ENCODE data around the gene LSR. TPM values are rescaled to one million over a fixed set of nuclear protein-coding genes. Genes with fewer than 3 reads are reported as not detected.

Gene LSR
- total RNA-seq, 1 donor from 2014 or later, result 0.83 TPM

DNA sequence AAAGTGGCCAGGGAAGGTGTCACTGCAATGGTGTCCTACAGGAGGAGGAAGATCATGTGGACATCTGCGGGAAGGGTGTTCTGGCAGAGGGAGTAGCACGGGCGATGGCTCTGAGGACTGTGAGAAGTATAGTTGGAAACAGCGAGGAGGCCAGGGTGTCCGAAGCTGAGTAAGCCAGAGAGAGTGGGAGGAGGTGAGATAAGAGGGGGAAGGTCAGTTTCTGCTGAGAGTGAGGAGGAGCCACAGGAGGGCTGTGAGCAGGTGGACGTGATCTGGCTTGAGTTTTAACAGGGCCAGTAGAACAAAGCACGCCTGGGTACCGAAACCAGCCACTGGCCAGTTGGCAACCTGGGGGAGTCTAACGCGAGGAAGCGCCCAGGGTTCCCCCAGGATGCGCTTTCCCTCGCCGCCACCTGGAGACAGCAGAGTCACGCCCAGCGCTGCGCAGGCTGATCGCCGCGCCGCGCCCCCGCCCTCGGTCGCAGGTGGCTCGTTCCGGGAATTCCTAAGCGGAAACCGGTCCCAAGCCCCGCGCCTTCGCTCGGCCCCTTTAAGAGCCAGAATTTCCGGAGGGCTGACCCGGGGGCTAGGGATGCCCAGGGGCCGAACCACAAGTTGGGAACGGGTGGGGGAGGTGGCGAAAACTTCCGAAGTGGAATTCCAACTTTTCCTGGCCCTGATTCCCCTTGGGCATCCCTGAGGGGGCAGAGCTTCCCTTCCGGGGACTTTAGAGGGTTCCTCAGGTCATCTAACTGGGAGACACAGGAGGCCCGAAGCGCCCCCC, 1.1 kb upstream of the LSR start:
- no peak overlapping the region for H3K27ac Mint-ChIP-seq (ENCODE audit: unreplicated experiment)
- peaks cover 6% of the 10 kb centered on the region for H3K9me3 Mint-ChIP-seq (ENCODE audit: unreplicated experiment)
- H3K4me1 Mint-ChIP-seq (ENCODE audit: unreplicated experiment), result peaks cover 5% of the 10 kb centered on the region
- DNase-seq (ENCODE audit: extremely low spot score, unreplicated experiment), result peak; percentile 72
- H3K27me3 Mint-ChIP-seq (ENCODE audit: unreplicated experiment), result peaks cover 73% of the 10 kb centered on the region
- TF ChIP-seq, protein P1, sequence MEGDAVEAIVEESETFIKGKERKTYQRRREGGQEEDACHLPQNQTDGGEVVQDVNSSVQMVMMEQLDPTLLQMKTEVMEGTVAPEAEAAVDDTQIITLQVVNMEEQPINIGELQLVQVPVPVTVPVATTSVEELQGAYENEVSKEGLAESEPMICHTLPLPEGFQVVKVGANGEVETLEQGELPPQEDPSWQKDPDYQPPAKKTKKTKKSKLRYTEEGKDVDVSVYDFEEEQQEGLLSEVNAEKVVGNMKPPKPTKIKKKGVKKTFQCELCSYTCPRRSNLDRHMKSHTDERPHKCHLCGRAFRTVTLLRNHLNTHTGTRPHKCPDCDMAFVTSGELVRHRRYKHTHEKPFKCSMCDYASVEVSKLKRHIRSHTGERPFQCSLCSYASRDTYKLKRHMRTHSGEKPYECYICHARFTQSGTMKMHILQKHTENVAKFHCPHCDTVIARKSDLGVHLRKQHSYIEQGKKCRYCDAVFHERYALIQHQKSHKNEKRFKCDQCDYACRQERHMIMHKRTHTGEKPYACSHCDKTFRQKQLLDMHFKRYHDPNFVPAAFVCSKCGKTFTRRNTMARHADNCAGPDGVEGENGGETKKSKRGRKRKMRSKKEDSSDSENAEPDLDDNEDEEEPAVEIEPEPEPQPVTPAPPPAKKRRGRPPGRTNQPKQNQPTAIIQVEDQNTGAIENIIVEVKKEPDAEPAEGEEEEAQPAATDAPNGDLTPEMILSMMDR (IDR thresholded peaks at IDR 0.05), result no peak
- peak overlapping the region; percentile 53 for H3K4me3 Mint-ChIP-seq (ENCODE audit: unreplicated experiment)
- no peaks in the 10 kb centered on the region for H3K36me3 Mint-ChIP-seq (ENCODE audit: unreplicated experiment)

DNA sequence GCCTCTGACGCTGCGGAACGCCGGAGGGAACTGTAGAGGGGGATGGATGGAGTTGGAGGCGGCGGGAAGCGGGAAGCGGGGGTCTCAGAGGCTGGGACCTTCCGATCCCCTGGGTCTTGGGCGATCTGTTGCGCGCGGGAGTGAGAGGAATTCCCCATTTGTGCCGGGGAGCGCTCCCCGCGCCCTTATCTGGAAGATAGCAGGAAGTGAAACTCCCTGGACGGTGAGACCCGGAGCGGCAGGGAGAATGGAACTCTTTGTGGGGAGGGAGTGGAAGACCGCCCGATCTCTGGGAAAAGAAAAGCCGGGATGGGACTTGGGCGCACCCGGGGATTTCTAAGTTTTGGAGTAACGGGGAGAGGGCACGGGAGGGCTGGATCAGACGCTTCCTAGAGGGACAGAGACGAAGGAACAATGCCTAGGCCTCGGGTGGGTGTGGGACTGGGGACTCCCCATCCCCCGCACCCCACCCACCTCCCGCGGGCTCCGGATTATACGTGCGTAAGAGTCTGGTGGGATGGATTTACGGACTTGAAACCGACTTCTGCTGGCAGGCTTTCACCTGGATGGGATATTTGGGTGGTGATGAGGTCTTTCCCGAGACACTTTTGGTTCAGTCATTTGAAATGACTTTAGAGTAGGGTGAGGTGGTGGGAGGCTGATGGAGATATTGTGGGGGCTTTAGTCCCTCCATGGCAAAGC, 495 bp downstream of the LSR start:
- no peak overlapping the region for H3K27ac Mint-ChIP-seq (ENCODE audit: unreplicated experiment)
- no peaks in the 10 kb centered on the region for H3K36me3 Mint-ChIP-seq (ENCODE audit: unreplicated experiment)
- H3K4me1 Mint-ChIP-seq (ENCODE audit: unreplicated experiment), result peaks cover 5% of the 10 kb centered on the region
- H3K4me3 Mint-ChIP-seq (ENCODE audit: unreplicated experiment), result peak overlapping the region; percentile 14
- TF ChIP-seq, protein P1 (IDR thresholded peaks at IDR 0.05), result no peak
- peak; percentile 78 for DNase-seq (ENCODE audit: extremely low spot score, unreplicated experiment)
- no peaks in the 10 kb centered on the region for H3K9me3 Mint-ChIP-seq (ENCODE audit: unreplicated experiment)
- peaks cover 57% of the 10 kb centered on the region for H3K27me3 Mint-ChIP-seq (ENCODE audit: unreplicated experiment)

DNA sequence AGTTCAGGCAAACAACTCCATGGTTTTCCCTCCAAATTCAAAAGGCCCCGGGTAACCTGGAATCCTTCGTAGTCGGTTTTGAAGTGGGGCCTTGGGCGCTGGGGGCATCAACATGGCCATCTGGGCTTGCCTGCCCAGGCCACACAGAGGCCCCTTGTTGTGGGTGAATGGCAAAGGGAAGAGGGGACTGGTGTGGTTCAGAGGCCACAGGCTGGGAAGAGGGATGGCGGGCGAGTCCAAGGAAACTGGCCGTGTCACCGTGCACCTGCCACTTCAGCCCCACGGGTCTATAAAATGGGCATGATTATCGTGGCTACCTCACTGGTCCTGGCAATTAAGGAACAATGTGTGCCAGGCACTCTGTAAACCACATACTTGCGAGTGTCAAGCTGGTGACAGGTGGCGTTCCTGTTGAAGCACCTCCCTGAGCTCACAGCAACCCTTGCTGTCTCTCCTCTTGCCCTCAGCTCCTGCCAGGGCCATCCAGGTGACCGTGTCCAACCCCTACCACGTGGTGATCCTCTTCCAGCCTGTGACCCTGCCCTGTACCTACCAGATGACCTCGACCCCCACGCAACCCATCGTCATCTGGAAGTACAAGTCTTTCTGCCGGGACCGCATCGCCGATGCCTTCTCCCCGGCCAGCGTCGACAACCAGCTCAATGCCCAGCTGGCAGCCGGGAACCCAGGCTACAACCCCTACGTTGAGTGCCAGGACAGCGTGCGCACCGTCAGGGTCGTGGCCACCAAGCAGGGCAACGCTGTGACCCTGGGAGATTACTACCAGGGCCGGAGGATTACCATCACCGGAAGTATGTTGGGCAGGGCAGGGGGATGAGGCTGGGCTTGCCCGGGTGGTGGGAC, 1.3 kb downstream of the LSR start:
- Mint-ChIP-seq H3K4me3 (ENCODE audit: unreplicated experiment) (no peak overlapping the region), H3K27me3 (ENCODE audit: unreplicated experiment) (peaks cover 51% of the 10 kb centered on the region), H3K36me3 (ENCODE audit: unreplicated experiment) (no peaks in the 10 kb centered on the region), H3K9me3 (ENCODE audit: unreplicated experiment) (no peaks in the 10 kb centered on the region), H3K27ac (ENCODE audit: unreplicated experiment) (no peak overlapping the region), H3K4me1 (ENCODE audit: unreplicated experiment) (peaks cover 5% of the 10 kb centered on the region)
- TF ChIP-seq, protein P1 (IDR thresholded peaks at IDR 0.05), result no peak
- DNase-seq (ENCODE audit: extremely low spot score, unreplicated experiment), result peak; percentile 76

DNA sequence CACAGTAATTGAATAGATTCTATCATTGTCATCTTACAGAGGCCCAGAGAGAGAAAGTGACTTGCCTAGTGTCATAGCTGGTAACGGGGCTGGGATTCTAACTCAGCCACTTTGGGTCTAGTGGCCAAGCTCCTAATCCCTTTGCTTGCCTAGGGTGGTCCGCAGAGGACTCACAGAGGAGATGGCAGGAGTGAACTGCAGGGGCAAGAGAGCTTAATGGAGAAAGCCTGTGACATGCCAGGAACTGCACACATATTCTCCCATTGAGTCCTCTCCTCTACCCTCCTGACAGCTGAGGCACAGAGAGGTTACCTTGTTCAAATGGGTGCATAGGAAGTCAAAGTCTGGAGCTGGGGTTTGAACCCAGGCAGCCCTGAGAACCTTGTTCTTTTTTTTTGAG, 2.7 kb downstream of the LSR start:
- TF ChIP-seq, protein P1 (IDR thresholded peaks at IDR 0.05), result no peak
- peak; percentile 59 for DNase-seq (ENCODE audit: extremely low spot score, unreplicated experiment)
- H3K27ac Mint-ChIP-seq (ENCODE audit: unreplicated experiment), result no peak overlapping the region
- H3K4me1 Mint-ChIP-seq (ENCODE audit: unreplicated experiment), result peaks cover 5% of the 10 kb centered on the region
- no peak overlapping the region for H3K4me3 Mint-ChIP-seq (ENCODE audit: unreplicated experiment)
- peaks cover 43% of the 10 kb centered on the region for H3K27me3 Mint-ChIP-seq (ENCODE audit: unreplicated experiment)
- no peaks in the 10 kb centered on the region for H3K36me3 Mint-ChIP-seq (ENCODE audit: unreplicated experiment)
- H3K9me3 Mint-ChIP-seq (ENCODE audit: unreplicated experiment), result no peaks in the 10 kb centered on the region
